GM18867 (cell line): ENCODE data around the gene DRAXIN.

Experiments used
- ATAC-seq: cut with Tn5 transposase; IDR thresholded peaks from one replicate; pipeline ENCODE4 v1.9.1; 2021; ENCODE audit warnings: mild to moderate bottlenecking, moderate library complexity; ENCODE audit not compliant: unreplicated experiment

Gene DRAXIN

GRCh38 chr1:11757047-11757446 lies 65.5 kb downstream of the DRAXIN start:
- ATAC-seq: no peak

GRCh38 chr1:11759791-11760190 lies 68.3 kb downstream of the DRAXIN start:
- no peak for ATAC-seq

- ATAC-seq: no peak
Measured at GRCh38 chr1:11761285-11761684, 69.8 kb downstream of the DRAXIN start.

DNA sequence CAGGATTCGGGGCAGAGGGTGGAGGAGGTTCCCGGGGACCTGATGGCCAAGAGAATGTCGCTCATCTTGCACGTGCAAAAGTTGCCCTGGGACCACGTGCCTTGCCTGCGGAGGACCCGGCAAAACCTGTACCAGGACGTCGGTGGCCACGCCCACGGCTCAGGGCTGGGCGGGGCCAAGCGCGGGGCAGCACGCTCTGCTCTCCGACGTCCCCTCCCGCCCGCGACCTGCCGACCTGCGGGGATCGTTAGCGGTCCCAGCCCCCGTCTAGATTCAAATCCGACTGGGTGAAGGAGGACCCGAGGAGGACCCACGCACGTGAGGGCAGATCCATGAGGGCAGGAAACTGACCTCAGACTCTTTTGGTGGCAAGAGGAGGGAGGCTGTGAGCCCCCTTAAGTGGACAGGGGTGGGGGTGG lies 70.5 kb downstream of the DRAXIN start, which contains the start of gene C1orf167:
Gene C1orf167, plus strand, starts transcription at position 206 of the 419 bp plus-strand sequence. CDS start 2,208 bp downstream, outside the sequence.
- ATAC-seq: no peak

DNA sequence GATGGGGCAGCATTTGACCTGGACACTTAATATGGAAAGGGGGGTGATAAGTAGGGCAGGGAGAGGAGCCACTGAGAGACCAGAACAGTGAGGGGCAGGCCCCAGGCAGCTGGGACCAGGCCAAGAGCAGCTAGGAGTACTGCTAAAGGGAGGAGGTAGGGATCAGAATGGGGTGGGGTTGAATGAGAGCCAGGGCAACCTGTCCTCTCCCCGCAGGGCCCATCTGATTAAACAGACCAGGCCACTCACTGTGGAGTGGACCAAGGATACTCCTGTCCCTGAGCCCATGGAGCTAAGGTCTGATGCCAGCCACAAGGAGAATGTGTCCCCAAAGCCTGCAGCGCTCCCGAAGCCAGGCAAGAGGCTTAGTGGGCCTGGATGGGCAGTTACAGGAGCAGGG lies 72.6 kb downstream of the DRAXIN start:
- no peak for ATAC-seq

GRCh38 chr1:11764519-11764918 lies 73.0 kb downstream of the DRAXIN start:
- ATAC-seq: no peak

DNA sequence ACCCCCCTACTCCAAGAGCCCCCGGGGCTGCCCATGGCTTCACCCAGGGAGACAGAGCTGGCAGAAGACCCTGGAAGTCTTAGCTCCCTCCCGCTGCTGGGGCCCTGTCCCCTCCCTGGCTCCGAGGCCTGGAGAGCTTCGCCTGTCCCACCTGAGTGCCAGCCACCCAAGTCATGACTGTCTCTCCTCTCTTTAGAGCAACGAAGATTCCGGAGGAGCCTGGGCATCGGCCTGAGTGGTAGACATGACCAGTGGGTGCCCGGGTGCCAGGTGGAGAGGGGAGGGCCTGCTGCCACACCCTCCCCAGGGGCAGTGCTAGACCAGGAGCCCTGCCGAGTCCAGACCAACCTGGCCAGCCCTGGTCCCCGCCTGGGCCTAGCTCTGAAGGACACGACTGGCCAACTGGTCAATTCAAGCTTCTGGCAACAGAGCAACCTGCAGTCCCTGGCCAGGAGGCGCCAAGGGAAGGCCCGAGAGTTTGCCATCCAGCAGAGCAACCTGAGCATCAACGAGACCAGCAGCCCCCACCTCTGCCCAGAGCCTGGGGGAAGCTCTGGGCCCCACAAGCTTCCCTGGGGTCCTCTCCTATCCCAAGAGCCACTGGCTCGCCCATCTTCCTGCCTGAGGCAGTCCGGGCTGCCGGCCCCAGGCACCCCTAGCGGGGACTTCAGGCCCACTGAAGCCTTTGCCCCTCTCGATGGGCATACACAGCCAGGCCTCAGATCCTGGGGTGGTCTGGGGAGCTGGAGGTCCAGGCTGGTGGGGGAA lies 74.3 kb downstream of the DRAXIN start:
- no peak for ATAC-seq

- ATAC-seq: no peak
Measured at GRCh38 chr1:11766429-11766776, 74.9 kb downstream of the DRAXIN start.

GRCh38 chr1:11767922-11768704 lies 76.6 kb downstream of the DRAXIN start:
- no peak for ATAC-seq

- ATAC-seq: no peak
Measured at GRCh38 chr1:11768821-11769220, 77.3 kb downstream of the DRAXIN start.

DNA sequence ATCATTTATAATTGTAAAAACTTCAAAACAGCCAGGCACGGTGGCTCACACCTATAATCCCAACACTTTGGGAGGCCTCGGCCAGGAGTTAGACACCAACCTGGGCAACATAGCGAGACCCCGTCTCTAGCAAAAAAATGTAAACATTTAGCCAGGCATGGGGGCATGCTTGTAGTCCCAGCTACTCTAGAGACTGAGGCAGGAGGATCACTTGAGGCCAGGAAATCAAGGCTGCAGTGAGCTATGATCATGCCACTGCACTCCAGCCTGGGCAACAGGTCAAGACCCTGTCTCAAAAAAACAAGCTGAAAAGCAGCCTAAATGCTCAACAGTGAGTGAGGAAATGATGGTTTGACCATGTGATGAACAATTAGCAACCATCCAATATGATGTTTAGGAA lies 77.8 kb downstream of the DRAXIN start:
- ATAC-seq: no peak

DNA sequence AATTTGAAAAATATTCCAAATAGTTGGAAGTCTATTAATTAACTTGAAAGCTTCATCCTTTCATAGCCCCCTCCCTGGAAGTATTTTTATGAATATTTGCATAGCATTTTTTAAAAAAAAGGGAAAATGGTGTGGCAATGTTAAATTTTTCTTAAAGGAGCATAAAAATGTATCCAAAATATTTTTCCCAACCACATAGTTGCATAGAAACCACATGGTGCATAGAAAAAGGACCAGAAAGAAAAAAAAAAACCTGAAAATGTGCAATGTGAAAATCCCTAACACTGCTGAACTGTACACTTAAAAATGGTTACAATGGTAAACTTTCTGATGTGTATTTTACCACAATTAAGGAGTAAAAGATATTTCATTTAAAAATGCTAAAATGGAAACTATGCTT lies 78.5 kb downstream of the DRAXIN start:
- no peak for ATAC-seq

GRCh38 chr1:11771481-11772043 lies 80.1 kb downstream of the DRAXIN start:
- ATAC-seq: no peak

DNA sequence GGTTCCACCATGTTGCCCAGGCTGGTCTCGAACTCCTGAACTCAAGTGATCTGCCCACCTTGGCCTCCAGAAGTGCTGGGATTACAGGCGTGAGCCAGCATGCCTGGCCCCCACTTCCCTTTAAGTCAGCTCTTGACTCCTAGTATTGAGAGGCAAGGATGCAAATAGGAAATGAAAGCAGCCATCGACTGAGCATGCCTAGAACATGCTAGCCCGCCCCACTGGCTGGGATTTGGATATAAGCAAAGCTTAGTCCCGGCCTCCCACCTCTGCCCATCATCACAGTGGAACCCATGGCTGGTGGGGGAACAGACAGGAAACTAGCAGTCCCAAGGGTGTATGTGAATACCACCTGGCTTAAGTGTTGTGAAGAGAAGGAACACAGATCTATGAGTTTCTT lies 80.9 kb downstream of the DRAXIN start:
- ATAC-seq: no peak

DNA sequence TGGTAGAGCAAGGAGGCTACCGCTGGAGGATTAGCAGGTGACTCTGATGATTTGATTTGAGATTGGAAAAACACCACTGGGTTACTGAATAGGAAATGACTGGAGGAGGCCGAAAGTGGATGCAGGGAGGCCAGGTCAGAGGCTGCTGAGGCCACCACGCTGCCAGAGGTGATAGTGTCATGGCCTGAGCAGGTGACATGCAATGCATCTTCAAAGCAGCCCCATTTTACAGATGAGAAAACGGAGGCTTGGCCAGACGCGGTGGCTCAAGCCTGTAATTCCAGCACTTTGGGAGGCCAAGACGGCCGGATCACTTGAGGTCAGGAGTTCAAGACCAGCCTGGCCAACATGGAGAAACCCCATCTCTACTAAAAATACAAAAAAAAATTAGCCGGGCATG lies 83.2 kb downstream of the DRAXIN start:
- ATAC-seq: no peak
